ENCODE measurements around the gene CARD14.
"Not testable (repeated sequence)": the region's sequence is repeated elsewhere in the genome, so short reads cannot be mapped to it uniquely, and the experiment has no call there.

The CARD14 gene

DNA sequence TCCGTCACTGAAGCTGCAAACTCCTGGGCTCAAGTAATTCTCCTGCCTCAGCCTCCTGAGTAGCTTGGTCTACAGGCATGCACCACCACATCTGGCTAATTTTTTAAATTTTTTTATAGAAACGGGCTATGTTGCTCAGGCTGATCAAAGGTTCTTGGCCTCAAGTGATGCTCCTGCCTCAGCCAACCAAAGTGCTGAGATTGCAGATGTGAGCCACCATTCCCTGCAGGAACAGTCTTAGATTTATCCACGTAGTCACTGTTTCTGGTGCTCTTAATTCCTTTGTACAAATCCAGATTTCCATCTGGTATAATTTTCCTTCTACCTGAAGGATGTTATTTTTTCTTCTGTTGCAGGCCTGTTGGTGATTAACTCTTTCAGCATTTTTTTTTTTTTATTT is 63.4 kb downstream of the CARD14 start:
- no peak for TF ChIP-seq CTCF (IDR thresholded peaks at IDR 0.05; ENCODE audit: low read depth, low read length, missing control alignments)
- DNase-seq (ENCODE audit: low read depth), result no peak
- H3K4me3 ChIP-seq (ENCODE audit: low read depth, low read length), result no peak overlapping the region

- DNase-seq (ENCODE audit: low read depth), result no peak
- TF ChIP-seq CTCF (IDR thresholded peaks at IDR 0.05; ENCODE audit: low read depth, low read length, missing control alignments), result no peak
- no peak overlapping the region for H3K4me3 ChIP-seq (ENCODE audit: low read depth, low read length)
These were observed 67.1 kb downstream of the CARD14 start for GRCh38 chr17:80236911-80237310.

GRCh38 chr17:80237386-80237785 is 67.6 kb downstream of the CARD14 start:
- no peak for DNase-seq (ENCODE audit: low read depth)
- H3K4me3 ChIP-seq (ENCODE audit: low read depth, low read length), result no peak overlapping the region
- no peak for TF ChIP-seq CTCF (IDR thresholded peaks at IDR 0.05; ENCODE audit: low read depth, low read length, missing control alignments)

- no peak for DNase-seq (ENCODE audit: low read depth)
- no peak overlapping the region for H3K4me3 ChIP-seq (ENCODE audit: low read depth, low read length)
- TF ChIP-seq CTCF (IDR thresholded peaks at IDR 0.05; ENCODE audit: low read depth, low read length, missing control alignments), result no peak
These were observed 72.7 kb downstream of the CARD14 start for GRCh38 chr17:80242505-80242904.

DNA sequence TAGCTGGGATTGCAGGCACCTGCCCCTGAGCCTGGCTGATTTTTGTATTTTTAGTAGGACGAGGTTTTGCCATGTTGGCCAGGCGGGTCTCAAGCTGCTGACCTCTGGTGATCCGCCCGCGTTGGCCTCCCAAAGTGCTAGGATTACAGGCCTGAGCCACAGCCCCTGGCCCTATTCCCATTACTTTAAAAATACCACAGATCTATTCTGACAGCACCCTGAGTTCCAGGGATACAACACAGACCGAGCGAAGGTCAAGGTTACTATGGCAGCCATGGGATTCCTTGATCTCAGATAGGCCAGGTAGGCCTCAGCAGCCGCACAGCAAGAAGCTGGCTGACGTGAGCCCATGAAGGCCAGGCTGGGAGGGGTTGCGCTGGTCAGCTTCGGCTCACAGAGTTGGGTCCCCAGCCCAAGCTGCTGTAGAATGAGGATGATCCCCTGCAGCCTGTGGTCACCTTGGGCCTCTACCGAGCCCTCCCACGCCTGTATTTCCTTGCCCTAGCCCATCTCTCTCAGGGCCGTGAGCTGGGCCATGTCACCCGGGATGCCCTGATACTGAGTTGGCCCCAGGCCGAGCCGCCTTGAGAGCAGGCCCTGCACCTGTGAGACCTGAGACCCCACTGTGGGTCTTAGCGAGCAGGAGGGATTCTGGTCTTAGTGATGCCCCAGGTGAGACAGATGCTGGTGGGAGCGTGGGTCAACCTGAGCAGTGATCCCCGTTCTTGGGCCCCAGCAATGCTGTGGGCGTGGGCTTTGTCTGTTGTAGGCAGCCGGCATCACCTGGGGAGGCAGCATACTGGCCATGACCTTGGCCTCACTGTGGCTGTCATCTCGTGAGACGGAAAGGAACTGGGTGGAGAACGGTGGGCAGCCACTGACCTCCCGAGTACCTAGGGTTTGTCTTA is 74.0 kb downstream of the CARD14 start:
- TF ChIP-seq CTCF (IDR thresholded peaks at IDR 0.05; ENCODE audit: low read depth, low read length, missing control alignments), result no peak
- no peak overlapping the region for H3K4me3 ChIP-seq (ENCODE audit: low read depth, low read length)

DNA sequence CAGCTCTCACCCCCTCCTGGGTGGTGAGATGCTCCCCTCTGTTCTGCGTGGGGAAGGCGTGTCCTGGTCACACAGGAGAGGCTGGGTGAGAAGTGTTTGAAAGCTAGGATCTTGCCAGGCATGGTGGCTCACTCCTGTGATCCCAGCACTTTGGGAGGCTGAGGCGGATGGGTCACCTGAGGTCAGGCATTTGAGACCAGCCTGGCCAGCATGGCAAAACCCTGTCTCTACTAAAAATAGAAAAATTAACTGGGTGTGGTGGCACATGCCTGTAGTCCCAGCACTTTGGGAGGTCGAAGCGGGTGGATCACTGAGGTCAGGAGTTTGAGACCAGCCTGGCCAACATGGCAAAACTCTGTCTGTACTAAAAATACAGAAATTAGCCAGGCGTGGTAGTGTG is 74.6 kb downstream of the CARD14 start:
- H3K4me3 ChIP-seq (ENCODE audit: low read depth, low read length); DNase-seq (ENCODE audit: low read depth): not testable (repeated sequence)

More for the DNA sequence above, 74.0 kb downstream of the CARD14 start:
- DNase-seq (ENCODE audit: low read depth), result no peak

DNA sequence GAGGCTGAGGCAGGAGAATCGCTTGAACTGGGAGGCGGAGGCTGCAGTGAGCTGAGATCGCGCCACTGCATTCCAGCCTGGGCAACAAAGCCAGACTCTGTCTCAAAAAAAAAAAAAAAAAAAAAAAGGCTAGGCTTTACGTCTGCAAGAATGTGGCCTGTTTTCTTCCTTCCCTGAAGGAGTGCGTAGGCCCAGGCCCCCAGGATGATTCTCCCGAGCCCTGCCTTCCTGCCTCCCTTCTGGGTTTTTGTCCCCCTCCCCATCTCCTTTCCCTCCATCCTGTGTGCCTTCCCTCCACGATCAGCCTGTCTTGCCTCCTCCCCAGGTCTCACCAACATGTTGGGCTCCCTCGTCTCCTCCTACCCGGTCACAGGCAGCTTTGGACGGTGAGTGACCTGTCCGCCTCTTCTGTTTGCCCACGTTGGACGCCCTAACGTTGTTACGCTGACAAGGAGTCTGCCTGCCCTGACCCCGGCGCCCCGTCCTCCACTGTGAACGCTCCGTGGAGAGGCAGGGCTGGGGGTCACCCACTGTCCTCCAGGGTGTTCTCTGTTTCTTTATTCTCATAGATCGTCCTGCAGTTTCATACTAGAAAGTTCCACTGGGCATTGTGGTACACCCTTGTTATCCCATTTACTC is 75.2 kb downstream of the CARD14 start:
- no peak for TF ChIP-seq CTCF (IDR thresholded peaks at IDR 0.05; ENCODE audit: low read depth, low read length, missing control alignments)
- no peak overlapping the region for H3K4me3 ChIP-seq (ENCODE audit: low read depth, low read length)
- no peak for DNase-seq (ENCODE audit: low read depth)

Data from GM12864 (cell line).